ENCODE results near the gene CCL8. TPM values are rescaled to one million over a fixed set of nuclear protein-coding genes. Genes with fewer than 3 reads are reported as not detected.

The CCL8 gene
- total RNA-seq, 2 experiments from 2014 or later, result not detected

DNA sequence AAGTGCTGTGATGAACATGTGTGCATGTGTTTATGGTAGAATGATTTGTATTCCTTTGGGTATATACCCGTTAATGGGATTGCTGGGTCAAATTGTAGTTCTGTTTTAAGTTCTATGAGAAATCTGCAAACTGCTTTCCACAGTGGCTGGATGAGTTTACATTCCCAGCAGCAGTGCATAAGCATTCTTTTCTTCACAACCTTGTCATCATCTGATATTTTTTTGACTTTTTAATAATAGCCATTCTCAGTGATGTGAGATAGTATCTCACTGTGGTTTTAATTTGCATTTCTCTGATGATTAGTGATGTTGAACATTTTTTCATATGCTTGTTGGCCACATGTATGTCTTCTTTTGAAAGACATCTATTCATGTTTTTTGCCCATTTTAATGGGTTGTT lies 18.5 kb downstream of the CCL8 start:
- CTCF ChIA-PET (ENCODE audit: unreplicated experiment), result no interaction called here

DNA sequence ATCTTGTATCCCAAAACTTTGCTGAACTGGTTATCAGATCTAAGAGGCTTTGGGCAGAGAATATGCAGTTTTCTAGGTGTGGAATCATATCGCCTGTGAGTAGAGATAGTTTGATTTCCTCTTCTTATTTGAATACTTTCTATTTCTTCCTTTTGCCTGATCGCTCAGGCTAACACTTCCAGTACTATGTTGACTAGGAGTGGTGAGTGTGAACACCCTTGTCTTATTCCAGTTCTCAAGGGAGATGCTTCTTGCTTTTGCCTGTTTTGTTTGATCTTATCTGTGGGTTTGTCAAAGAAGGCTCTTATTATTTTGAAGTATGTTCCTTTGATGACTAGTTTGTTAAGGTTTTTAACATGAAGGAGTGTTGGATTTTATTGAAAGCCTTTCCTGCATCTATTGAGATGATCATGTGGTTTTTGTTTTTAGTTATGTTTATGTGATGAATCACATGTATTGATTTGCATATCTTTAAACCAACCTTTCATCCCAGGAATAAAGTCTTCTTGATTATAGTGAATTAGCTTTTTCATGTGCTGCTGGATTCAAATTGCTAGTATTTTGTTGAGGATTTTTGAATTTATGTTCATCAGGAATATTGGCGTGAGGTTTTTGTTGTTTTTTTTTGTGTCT lies 20.0 kb downstream of the CCL8 start:
- H3K36me3 ChIP-seq (ENCODE audit: insufficient read depth, low read length), result no peaks in the 10 kb centered on the region
- no peak for TF ChIP-seq EZH2phosphoT487 (IDR thresholded peaks at IDR 0.05; ENCODE audit: borderline replicate concordance, low read depth, low read length)
- TF ChIP-seq, protein P1, sequence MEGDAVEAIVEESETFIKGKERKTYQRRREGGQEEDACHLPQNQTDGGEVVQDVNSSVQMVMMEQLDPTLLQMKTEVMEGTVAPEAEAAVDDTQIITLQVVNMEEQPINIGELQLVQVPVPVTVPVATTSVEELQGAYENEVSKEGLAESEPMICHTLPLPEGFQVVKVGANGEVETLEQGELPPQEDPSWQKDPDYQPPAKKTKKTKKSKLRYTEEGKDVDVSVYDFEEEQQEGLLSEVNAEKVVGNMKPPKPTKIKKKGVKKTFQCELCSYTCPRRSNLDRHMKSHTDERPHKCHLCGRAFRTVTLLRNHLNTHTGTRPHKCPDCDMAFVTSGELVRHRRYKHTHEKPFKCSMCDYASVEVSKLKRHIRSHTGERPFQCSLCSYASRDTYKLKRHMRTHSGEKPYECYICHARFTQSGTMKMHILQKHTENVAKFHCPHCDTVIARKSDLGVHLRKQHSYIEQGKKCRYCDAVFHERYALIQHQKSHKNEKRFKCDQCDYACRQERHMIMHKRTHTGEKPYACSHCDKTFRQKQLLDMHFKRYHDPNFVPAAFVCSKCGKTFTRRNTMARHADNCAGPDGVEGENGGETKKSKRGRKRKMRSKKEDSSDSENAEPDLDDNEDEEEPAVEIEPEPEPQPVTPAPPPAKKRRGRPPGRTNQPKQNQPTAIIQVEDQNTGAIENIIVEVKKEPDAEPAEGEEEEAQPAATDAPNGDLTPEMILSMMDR (conservative IDR thresholded peaks at IDR 0.05; ENCODE audit: low read length), result no peak
- no peaks in the 10 kb centered on the region for H3K9me3 ChIP-seq (ENCODE audit: low read length)
- H3K4me1 ChIP-seq (ENCODE audit: insufficient read depth, low read length, poor library complexity, severe bottlenecking), result no peaks in the 10 kb centered on the region
- H3K4me2 ChIP-seq (ENCODE audit: low read length), result no peak overlapping the region
- H2AFZ ChIP-seq (ENCODE audit: low read length), result no peak overlapping the region
- H3K4me3 ChIP-seq (ENCODE audit: low read depth, low read length, poor library complexity, severe bottlenecking), result no peak overlapping the region
- ChIA-PET POLR2A (interaction anchor here (0.7 kb wide), 1 partner anchor 10 kb away, joined by 3 read pairs; no protein-coding TSS in a partner anchor), CTCF (ENCODE audit: unreplicated experiment) (no interaction called here)
- BruUV-seq (replicated peaks), result no TSS peak
- H3K9me2 ChIP-seq (ENCODE audit: insufficient read depth, low read length), result no peaks in the 10 kb centered on the region
- DNase-seq (ENCODE audit: low spot score), result no peak
- intact Hi-C loops (cut with micrococcal nuclease; ENCODE audit: unreplicated experiment), result loop anchor here (10.0 kb wide), 1 partner anchor 74 kb away; no protein-coding TSS in a partner anchor
- H3K79me2 ChIP-seq (ENCODE audit: insufficient read depth, low read depth, low read length), result no peaks in the 10 kb centered on the region
- no peaks in the 10 kb centered on the region for H4K20me1 ChIP-seq (ENCODE audit: insufficient read depth, low read length)
- no peak overlapping the region for H3K27ac ChIP-seq (ENCODE audit: low read depth, low read length, poor library complexity, severe bottlenecking)

More for the DNA sequence above, 18.5 kb downstream of the CCL8 start:
- POLR2A ChIA-PET, result no interaction called here
- intact Hi-C loops (cut with micrococcal nuclease; ENCODE audit: unreplicated experiment), result loop anchor here (10.0 kb wide), 1 partner anchor 73 kb away; no protein-coding TSS in a partner anchor
- Histone ChIP-seq H3K4me1 (ENCODE audit: insufficient read depth, low read length, poor library complexity, severe bottlenecking) (no peaks in the 10 kb centered on the region), H2AFZ (ENCODE audit: low read length) (no peak overlapping the region), H4K20me1 (ENCODE audit: insufficient read depth, low read length) (no peaks in the 10 kb centered on the region), H3K4me3 (ENCODE audit: low read depth, low read length, poor library complexity, severe bottlenecking) (no peak overlapping the region), H3K27ac (ENCODE audit: low read depth, low read length, poor library complexity, severe bottlenecking) (no peak overlapping the region), H3K9me3 (ENCODE audit: low read length) (no peaks in the 10 kb centered on the region), H3K9me2 (ENCODE audit: insufficient read depth, low read length) (no peaks in the 10 kb centered on the region), H3K4me2 (ENCODE audit: low read length) (no peak overlapping the region), H3K79me2 (ENCODE audit: insufficient read depth, low read depth, low read length) (no peaks in the 10 kb centered on the region), H3K36me3 (ENCODE audit: insufficient read depth, low read length) (no peaks in the 10 kb centered on the region)
- no TSS peak for BruUV-seq (replicated peaks)
- DNase-seq (ENCODE audit: low spot score), result no peak
- TF ChIP-seq, protein P1 (conservative IDR thresholded peaks at IDR 0.05; ENCODE audit: low read length), result no peak
- TF ChIP-seq EZH2phosphoT487 (IDR thresholded peaks at IDR 0.05; ENCODE audit: borderline replicate concordance, low read depth, low read length), result no peak

DNA sequence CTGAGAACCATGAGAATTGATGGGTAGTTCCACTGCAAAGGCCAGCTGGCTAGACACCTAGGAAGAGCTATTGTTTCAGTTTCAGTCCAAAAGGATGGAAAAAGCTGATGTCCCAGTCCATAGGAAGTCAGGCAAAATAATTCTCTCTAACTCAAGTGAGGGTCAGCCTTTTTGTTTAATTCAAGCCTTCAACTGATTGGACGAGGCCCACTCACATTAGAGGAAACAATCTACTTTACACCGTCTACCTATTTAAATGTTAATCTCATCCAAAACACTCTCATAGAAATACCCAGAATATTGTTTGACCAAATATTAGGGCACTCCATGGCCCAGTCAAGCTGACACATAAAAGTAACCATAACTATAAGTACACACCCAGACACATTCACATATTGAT lies 22.7 kb downstream of the CCL8 start:
- no peak for DNase-seq (ENCODE audit: low spot score)
- H3K4me3 ChIP-seq (ENCODE audit: low read depth, low read length, poor library complexity, severe bottlenecking), result no peak overlapping the region
- ChIA-PET POLR2A (no interaction called here), CTCF (ENCODE audit: unreplicated experiment) (no interaction called here)
- intact Hi-C loops (cut with micrococcal nuclease; ENCODE audit: unreplicated experiment), result no loop called here
- no peak for TF ChIP-seq EZH2phosphoT487 (IDR thresholded peaks at IDR 0.05; ENCODE audit: borderline replicate concordance, low read depth, low read length)
- TF ChIP-seq, protein P1 (conservative IDR thresholded peaks at IDR 0.05; ENCODE audit: low read length), result no peak
- no peaks in the 10 kb centered on the region for H4K20me1 ChIP-seq (ENCODE audit: insufficient read depth, low read length)
- H3K4me2 ChIP-seq (ENCODE audit: low read length), result no peak overlapping the region
- no peaks in the 10 kb centered on the region for H3K4me1 ChIP-seq (ENCODE audit: insufficient read depth, low read length, poor library complexity, severe bottlenecking)
- no peak overlapping the region for H2AFZ ChIP-seq (ENCODE audit: low read length)
- H3K36me3 ChIP-seq (ENCODE audit: insufficient read depth, low read length), result no peaks in the 10 kb centered on the region
- BruUV-seq (replicated peaks), result no TSS peak
- no peaks in the 10 kb centered on the region for H3K9me2 ChIP-seq (ENCODE audit: insufficient read depth, low read length)
- no peaks in the 10 kb centered on the region for H3K79me2 ChIP-seq (ENCODE audit: insufficient read depth, low read depth, low read length)
- H3K27ac ChIP-seq (ENCODE audit: low read depth, low read length, poor library complexity, severe bottlenecking), result no peak overlapping the region
- no peaks in the 10 kb centered on the region for H3K9me3 ChIP-seq (ENCODE audit: low read length)
